Midbrain (tissue), 1 donor: ENCODE data around the gene BTBD18.

Experiments used
- DNase-seq: peaks from one replicate; lab custom pipeline; 2025; lab: John Stamatoyannopoulos, UW

Gene BTBD18, protein sequence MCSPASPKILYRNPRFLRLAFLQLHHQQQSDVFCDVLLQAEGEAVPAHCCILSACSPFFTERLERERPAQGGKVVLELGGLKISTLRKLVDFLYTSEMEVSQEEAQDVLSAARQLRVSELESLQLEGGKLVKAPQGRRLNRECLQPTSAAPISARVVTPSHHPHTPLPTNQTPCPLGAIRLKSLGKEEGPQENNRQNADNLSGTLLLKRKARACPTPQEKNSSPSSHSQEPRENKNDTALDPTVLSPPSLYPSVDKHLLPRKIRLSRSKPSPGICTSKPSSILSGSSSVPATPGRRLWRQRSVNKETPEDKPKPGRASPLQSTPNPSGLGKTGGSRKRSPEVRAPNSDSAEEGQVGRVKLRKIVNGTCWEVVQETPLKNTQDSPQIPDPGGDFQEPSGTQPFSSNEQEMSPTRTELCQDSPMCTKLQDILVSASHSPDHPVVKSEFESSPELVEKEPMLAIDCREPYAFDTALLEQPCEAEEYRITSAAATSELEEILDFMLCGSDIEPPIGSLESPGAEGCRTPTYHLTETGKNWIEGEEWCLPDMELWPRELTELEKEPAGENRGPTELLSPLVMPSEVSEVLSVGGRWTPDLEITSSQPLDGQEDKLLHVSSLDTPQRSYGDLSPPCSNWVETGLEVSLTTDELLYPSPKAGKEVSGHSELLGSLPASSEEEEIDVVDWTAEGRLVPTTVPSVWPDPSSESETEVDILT

GRCh38 chr11:57751676-57752253, at the start of gene BTBD18:
Gene BTBD18, minus strand, starts transcription at chr11:57751819. Its CDS starts 631 bp downstream, at chr11:57751188.
- peak; percentile 22 for DNase-seq

- DNase-seq = no peak
Observed at GRCh38 chr11:57801183-57801485, 49.5 kb upstream of the BTBD18 start.

DNA sequence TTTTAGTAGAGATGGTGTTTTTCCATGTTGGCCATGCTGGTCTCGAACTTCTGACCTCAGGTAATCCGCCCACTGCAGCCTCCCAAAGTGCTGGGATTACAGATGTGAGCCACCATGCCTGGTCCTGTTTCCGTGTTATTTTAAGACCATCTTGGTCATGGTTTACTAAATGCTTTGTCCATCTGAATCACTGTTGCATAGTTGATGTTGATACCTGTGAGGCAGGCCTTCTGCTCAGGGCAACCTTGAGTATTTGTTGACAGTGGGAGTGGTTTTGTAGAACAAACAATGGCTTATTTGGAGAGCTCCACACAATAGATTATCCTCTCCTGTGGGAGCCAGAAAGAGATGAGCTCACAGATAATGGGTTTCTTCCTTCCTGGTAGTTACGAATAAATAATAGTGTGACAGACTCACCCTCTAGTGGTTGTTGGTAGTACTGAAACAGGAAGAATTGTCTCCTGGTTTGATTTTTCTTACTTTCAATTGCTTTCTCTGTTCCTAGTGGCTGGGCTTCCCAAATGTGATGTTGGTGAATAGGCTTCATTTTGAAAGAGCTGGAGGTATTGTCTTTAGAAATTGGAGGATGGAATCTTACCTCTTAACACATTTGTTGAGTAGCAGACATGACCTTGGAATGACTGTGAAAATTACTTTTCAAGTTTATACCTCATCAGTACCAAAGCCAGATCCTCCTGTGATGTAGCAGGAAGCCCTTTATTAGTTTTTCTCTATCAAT, 49.0 kb upstream of the BTBD18 start:
- DNase-seq = peak; percentile 77

DNA sequence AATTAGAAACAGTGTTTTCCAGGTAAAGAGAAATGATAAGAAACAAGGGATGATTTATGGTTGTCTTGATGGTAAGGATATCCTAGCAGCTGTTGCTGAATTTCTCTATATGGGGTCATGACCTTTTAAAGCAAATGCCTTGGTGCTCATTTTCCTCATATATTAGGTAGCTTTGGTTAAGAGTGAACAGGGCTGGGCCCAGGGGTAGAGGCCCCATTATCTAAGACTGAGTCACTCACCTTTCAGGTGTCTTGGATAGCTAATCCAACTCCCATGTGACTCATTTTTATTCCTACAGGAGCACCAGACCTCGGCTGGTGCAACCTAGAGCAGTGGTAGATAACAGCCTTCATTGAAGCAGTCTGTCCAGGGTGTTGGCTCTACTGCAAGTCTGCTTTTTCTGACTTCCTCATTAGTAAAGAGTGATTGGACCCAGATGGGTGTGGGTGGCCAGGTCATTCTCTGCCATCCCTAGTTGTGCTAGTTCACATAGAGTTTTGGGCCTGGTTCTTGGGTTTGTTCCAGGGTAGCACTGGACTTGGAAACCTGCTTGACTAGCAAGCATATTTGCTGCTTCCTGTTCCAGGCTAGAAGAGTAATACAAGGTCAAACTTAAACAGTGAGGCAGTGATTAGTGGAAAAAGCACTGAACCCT, 47.4 kb upstream of the BTBD18 start:
- no peak for DNase-seq

DNA sequence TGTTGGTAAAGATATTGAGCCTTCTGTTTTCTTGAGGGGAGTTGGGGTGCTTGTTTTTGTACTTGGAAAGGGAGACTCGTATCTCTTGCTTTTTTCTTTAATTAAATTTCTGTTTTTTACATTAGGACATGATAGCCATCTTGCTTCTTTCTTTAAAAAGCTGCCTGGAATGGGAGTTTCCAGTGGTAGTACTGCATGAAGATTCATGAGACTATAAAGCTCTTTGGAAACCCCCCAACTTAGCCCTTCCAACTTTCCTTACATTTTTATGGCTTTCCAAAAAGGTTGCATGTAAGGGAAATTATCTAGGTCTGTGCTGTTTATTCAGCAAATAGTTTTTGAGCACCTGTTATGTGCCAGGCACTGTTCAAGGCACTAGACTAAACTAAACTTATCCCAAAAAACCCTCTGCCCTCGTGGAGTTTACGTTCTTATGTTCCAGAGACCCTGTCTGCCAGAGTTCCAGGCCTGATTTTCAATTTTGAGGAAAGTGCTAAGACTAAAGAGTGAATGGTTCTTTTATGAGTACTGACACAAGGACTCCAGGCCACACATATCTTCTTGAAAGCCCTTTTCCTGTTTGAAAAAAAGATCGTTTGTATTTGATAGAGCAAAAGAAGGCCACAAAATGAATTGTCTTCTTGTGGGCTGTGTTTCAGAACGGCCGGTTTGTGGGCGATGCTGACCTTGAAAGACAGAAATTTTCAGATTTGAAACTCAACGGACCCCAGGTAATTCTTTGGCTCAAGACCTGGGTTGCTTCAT, 41.9 kb upstream of the BTBD18 start:
- no peak for DNase-seq

DNA sequence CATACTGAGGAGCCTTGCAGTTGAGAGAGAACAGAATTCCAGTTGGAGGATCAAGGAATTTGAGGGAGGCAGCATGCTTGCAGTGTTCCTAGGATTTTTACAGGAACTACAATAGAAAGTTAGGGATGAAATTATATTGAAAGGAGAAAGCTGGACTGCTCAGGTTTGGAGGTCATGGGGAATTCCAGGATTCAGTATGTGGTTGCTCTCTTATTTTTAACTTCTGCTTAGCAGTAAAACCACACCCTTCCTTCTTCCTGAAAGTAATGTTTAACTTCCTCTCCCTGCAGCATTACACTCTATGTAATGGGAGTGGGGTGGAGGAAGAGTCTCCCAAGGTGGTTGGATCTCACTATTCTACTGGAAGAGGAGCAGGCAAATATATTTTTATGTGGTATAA, 41.3 kb upstream of the BTBD18 start:
- DNase-seq = no peak

DNA sequence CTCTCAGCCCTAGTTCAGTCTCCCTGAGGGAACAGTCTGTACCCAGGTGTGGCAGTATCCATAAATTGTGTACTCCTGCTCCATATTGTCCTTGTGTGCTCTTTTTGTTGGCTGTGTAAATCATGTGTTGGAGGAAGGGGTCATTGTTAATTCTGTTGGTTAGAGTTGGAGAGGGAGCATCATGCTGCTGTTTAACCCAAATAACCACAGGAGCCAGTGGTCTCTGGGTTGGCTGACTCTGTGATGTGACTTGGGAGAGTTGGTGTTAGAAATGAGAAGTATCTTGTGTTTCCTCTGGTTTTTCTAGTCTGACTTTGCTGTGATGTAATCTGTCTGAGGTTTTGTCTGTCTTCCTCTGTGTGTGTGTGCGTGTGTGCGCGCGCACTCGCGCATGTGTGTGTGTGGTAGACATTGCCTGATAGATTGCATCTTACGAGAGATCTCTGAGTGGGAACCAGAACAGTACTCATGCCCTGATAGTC, 40.5 kb upstream of the BTBD18 start:
- DNase-seq = peak; percentile 26

DNA sequence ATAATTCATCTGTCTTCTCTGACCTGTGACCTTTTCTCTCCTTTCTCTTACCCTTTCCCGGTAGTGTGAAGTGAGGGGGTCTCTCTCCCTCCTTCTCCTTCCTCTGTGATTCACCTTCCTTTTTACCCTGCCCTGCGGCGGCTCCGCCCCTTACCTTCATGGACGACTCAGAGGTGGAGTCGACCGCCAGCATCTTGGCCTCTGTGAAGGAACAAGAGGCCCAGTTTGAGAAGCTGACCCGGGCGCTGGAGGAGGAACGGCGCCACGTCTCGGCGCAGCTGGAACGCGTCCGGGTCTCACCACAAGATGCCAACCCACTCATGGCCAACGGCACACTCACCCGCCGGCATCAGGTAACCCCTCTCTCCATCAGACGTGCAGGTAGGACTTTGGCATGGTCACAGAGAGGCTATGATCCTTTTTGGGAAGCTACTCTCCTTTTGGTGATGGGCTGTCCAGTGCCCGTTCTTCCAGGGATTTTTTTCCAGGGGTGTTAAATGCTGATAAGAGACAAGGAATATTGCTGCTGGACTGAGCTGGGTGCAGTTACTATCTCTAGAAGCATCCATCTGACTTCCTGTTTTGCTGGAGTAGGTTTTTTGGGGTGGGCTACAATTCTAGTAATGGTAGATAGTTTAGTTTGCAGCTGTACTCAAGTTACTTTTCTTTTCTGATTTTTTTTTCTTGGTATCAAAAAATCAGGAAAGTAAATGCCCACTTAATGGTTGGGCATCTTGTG, 39.9 kb upstream of the BTBD18 start:
- DNase-seq = no peak

DNA sequence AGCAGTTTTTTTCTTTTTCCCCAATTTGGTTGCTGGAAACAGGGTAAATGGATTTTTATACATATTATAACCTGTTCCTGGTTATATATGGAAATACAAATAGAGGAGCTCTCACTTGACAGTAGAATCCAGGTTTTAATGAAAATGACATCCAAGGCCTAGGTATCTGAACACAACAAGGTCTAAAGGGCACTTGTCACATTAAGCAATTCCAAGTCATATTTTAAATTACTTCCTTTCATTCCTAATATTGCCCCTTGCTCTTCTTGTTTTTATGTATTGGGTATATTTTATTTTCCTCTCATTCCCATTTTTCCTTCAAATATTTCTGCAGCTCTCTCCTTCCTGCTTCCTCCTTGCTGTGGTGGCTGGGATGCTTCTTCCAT, 37.1 kb upstream of the BTBD18 start:
- DNase-seq = no peak

GRCh38 chr11:57787920-57788702, 36.5 kb upstream of the BTBD18 start:
- DNase-seq = no peak

DNA sequence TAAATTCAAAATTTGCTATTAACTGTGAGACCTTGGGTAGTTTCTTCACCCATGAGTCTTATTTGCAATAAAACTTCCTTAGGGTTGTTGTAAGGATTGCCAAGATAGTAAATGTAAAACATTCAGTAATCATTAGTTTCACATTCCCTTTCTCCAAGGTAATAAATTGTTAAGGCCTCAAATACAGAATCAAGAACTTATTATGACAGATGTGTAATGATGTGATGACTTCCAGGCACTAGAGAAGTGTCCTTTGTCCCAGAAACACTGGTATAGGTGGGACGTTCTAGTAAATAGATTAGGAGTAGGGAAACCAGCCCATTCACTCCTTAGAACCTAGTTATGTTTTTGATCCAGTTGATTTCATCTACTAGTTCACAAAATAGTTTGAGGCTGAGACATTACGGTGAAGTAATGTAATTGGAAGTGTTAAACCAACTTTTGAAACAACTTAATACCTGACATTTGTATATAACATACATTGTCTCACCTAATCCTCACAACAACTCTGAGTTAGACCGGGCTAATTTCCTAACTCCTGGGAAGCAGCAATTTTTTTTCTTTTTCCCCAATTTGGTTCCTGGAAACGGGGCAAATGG, 35.5 kb upstream of the BTBD18 start:
- no peak for DNase-seq

DNA sequence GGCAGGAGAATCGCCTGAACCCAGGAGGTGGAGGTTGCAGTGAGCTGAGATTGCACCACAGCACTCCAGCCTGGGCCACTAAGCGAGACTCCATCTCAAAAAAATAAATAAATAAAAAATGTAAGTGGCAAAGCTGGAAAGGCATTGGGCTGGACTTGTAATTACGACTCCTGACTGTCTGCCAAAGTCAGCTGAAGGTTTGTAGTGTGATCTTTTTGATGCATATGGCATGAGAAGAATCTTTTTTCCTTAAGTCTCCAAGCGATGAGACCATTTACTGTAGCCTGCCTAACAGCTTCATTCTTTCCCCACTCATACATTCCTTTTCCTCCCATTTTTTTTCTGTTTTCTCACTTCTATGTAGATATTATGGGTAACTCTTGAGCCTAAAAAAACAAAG, 34.8 kb upstream of the BTBD18 start:
- DNase-seq = no peak

DNA sequence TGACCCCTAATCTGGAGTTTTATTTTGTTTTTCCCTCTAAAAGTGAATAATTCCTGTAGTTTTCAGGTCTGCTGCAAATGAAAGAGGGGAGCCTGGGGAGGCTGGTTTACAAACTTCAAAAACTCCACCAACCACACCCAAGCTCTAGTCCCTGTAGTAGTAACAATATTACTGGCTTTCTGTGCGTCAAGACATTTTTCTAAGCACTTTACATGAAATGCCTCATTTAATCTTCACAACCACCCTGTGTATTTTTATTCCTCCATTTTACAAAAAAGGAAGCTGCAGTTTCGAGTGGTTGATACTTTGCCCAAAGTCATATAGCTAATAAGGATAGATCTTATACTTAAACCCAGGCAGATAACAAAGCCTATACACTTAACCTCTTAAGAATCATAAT, 33.5 kb upstream of the BTBD18 start:
- no peak for DNase-seq

DNA sequence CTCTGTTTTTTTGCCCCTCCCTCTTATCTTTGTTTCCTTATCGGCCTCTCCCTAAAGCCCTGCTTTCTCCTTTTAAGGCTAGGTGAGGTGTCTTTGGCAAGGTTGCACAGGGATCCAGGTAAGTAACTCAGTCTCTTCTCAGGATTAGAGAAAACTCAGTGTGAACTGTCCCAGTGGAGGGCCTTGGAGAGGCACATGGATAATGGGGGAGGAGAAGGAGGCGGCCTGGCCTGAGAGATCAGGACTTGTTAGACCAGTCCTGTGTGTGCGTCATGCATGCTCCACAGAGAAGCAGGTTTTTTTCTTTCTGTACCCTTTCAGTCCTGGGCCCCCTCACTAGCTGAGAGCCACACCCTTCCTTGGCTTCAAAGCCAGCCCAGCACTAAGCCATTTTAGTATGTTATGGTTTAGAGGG, 29.9 kb upstream of the BTBD18 start:
- DNase-seq = no peak

- DNase-seq = peak; percentile 70
Observed at GRCh38 chr11:57779276-57779675, 27.7 kb upstream of the BTBD18 start.

DNA sequence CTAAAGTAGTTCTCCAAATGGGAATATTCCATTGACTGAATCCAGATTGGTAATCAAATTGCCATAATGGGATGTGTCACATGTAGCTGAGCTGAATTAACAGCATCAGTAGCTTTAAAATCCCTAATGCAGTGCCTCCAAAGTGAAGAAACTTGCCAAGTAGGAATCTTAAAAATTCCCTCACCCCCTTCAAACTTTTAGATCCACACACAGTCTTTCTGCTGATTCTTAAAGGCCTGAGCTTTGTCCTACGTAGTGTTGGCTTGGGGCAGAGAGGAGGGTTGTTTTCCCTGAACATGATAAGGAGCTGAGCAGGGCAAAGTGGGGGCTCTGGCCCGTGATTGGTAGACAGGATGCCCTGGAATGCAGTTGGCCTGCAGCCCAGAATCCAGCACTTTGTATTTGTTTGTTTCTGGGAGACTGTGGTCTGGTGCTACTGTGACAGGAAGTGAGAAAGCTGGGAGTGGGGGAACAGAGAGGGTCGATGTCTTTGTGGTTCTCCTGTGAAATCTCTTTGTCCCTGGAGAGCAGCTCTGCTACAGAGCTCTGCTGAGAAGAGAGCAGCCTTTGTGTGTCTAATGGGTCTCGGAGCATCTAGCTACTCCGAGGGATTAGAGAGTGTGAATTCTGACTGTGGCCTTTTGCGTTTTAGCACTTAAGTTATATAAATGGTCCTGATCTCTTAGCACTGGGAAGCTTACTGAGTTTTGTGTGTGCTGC, 26.9 kb upstream of the BTBD18 start:
- DNase-seq = peak; percentile 78

DNA sequence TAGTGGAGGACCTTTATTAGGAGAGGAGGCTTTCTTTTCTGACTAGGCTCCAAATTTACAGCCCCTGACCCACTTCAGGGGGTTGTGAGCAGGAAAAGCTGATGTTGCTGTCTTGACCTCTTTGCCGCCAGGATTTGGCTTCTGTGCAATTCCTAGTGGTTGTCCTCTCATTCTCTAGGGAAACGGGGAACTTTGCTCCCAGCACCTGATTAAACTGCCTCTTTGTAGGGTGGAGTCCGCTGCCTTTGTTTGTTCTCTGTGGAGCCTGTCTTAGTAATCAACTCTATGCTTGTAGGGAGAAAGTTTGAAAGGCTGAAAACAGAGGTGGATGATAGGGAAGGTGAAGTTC, 26.3 kb upstream of the BTBD18 start:
- DNase-seq = no peak

- DNase-seq = no peak
Observed at GRCh38 chr11:57776577-57777210, 25.1 kb upstream of the BTBD18 start.
